Measurements from ENCODE around the gene SIDT1.

Gene SIDT1

DNA sequence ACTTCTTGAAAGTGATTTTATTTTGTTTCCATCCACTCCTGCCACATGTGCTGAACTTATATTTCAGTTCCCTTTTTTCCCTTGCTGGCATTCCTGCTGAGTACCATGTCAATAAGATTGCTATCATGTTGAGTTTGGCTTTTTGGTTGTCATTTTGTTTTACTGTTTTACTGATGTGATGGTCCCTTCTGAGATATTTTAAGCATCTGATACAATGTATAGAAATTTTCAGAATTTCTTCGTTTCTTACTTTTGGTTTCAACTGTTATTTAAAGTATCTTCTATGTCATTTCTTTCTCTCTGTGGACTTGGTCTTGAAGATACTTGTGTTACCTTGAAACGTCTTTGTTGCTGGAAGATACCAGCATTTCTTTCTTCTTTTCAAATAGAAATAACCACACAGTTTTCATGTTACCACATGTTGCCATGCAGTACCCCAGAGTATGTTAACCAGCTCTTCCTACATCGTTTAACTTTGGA, 14.1 kb downstream of the SIDT1 start:
- no peak for FAIRE-seq

DNA sequence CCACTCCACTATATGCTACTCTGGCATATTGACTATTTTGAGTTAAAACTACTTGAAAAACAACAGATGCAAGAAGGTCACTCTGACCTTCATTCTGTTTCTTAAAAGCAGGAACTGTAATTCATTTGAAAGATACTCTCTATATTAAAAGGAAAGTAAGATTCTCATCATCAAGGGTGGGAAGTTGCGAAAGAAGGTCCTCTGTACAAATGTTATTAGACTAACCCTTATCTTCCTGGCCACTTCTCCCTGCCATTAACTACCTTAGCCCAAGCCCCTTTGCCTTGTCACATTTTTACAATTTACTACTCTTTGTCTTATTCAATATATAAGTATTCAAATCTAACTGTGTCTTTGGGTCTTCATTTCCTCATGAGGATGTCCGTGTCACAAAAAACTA, 16.1 kb downstream of the SIDT1 start:
- no peak for FAIRE-seq

DNA sequence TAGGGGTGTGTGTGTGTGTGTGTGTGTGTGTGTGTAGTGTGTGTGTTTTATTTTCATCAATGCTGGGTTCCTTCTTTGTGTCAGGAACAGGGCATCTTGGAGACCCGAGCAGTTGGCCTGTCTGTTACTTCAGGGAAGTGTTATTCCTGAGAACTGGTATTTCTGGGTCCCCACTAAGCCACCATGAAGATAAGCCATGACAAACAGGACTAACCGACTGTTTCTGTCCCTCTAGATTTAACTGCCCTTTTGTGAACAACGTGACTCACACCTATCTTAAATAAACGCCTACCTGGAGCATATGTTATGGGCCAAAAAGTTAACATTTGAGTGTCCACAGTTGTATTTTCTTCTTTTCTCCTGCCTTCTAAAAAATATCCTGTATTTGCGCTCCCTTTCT, 19.5 kb downstream of the SIDT1 start:
- FAIRE-seq, result no peak

DNA sequence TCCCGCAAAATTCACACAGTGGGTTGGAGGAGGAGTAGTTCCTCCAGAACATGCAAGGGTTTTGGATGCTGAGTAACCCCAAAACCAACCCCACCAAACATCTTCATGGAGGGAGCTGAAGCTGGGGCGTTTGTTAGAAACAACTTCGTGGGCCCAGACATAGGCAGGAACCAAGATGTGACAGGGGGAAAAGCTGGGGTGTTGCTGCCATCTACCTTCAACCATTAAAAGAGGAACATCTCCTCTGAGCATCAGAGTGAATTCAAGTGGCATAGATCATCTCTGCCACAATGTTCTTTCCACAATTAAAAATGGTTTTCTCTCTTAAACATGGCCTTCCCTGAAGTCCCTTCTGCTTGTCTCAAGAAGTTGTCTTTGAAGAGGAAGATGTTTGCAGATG, 20.5 kb downstream of the SIDT1 start:
- no peak for FAIRE-seq

DNA sequence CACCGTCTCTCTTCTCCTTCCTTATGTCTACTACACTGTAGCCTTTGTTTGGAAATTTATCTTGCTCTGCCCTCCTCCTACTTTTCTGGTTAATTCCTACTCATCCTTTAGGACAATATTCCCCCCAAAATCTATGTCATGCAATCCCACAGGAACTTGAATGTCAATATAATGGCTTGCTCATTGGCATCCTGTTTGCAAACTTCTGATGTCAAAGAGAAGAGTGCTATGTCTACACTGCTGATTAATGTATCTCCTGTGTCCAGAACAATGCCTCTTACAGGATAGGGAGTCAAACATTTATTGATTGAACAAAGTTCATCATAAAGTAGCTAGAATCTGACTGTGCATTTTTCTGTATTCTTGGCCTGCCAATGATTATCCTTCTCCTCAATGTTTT, 22.8 kb downstream of the SIDT1 start:
- FAIRE-seq, result no peak

DNA sequence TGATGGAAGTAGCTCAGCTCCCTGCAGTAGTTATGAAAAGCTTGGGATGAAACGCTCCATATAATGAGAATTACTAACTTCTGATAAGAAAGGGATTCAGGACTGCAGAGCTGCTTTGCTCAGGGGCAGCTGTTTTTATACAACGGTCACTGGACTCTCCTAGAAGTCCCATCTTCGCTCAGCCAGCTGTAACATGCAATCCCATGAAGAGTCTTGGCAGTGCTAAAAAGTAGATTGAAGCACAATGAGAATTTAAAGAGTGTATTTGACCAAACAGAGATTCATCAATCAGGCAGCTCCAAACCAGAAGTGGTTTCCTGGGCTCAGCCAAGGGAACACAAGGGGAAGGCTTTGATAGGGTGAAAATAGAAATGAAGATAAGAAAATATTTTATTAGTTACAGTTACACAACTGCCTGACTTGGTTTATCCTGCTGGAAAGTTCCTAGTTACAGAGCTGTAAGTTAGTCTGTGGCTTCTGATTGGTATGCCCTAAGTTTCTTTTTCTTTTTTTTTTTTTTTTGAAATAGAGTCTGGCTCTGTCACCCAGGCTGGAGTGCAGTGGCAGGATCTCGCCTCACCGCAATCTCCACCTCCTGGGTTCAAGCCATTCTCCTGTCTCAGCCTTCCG, 24.1 kb downstream of the SIDT1 start:
- FAIRE-seq, result no peak

DNA sequence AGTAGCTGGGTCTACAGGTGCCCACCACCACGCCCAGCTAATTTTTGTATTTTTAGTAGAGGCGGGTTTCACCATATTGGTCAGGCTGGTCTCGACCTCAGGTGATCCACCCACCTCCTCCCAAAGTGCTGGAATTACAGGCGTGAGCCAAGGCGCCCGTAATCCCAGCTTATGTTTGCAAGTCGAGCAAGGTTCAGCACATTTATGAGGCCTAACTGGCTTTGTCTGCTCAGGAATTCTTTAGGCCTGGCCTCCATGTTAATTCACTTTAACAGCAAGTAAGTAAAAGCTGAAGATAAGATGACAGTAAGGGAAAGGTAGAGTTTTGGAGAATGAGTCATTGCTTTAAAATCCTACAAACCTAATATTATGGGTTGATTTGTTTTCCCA, 24.6 kb downstream of the SIDT1 start:
- no peak for FAIRE-seq

DNA sequence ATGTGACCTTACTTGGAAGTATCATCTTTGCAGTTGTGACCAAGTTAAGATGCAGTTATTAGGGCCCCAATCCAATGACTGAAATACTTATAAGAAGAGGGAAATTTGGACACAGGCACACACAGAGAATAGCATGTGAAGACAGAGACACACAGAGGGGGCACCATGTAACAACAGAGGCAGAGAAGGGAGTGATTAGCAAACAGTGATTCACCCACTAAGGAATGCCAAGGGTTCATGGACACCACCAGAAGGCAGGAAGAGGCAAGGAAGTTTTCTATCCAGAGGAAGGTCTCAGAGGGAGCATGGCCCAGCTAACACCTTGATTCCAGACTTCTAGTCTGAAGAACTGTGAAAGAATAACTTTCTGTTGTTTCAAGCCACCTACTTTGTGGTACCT, 25.0 kb downstream of the SIDT1 start:
- FAIRE-seq, result no peak

DNA sequence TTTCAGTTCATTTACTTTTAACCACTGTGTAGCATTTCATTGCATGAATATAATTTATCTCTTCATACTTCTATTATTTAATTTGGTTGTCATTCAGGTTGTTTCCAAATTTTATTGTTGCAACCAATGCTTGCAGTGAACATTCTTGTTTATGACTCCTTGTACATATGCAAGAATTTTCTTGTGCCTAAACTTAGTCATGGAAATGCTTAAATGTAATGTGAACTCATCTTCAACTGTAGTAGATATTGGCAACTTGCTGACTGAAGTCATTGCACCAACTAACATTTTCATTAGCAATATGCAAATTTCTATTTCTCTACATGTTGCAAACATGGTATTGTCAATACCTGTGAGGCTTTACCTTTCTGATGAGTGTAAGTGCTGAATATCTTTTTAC, 26.7 kb downstream of the SIDT1 start:
- FAIRE-seq, result no peak

DNA sequence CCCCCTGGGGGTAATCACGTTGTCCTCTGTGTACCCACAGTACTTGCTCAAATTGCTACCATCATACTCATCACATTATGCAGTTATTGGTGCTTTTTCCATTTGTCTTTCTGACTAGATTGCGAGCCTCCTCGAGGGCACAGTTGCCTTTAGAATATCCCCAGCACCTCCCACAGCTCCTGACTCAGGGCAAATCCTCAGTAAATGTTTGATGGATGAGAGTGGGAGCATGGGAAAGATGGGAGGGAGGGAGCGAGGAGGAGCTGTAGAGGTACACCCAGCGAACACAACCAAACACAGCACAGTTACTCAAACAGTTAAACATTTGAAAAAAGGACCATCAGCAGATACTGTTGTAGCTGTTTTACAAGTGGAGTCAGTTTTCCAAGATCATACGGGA, 27.9 kb downstream of the SIDT1 start:
- no peak for FAIRE-seq

DNA sequence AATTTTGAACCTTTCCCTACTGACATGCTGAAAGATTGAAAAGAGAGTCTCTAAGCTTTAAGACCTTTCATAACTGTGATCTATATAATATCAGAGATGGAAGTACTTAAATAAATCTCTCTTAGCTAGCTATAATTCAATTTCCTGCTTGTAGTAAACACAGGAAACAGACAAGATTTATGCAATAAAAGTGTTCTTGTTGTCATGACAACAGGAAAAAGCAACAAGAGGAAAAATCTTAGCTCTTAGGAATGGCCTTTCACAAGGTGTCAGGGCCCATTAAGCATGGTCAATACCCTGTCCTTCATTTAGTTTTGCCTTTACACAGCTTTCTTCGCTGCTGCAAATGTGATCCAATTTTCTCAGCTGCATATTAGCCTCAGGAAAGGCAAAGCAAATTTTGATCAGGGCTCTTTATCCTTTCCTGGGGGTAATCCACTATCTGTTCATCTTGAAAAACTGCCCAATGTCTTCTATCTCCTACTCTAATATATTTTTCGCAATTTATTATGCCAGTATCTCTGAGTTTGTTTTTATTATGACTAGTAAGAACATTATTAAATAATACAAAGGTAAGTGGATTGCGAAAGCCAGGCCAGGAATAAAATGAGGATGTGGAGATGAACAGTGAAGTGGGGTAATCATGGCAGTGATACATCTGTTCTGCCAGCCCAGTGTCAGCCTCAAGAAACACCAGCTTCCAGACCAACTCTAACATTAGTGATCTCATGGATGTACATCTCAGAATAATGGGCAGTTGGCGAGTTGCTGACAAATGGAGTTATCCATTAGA, 28.7 kb downstream of the SIDT1 start:
- peak; percentile 62 for FAIRE-seq

DNA sequence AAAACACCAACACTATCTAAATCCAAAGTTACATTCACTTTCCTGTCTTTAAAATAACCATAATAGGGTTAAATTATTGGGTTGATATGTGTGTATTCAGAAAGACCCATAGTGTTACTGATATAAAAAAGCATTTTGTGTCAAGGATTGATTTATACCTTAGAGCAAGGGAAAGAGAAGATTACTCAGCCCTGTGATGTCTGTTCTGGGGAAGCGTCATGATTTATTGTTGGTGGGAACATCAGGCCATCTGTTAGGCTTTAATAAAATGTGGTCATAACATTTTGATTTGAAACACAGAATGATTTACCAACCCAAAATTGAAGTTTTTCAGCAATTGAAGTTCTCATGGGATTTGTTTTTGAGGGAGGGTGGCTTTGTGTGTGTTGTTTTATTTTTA, 33.2 kb downstream of the SIDT1 start:
- no peak for FAIRE-seq

DNA sequence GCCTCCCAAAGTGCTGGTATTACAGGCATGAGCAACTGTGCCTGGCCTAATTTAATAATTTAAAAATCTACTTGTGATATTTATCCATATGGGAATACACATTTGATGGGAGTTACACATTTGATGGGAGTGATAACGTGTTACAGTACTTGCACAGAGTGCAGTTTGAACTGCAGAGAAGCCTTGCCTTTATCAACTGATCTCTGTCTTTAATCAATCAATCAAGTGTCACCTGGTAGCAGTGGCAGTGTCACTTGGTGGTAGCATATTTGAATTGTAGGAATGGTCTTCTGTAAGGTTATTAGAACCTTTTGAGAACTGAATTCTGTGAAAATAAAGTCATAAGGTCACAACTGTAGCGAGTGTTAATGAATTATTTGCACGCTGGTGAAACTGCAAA, 37.8 kb downstream of the SIDT1 start:
- FAIRE-seq, result no peak

DNA sequence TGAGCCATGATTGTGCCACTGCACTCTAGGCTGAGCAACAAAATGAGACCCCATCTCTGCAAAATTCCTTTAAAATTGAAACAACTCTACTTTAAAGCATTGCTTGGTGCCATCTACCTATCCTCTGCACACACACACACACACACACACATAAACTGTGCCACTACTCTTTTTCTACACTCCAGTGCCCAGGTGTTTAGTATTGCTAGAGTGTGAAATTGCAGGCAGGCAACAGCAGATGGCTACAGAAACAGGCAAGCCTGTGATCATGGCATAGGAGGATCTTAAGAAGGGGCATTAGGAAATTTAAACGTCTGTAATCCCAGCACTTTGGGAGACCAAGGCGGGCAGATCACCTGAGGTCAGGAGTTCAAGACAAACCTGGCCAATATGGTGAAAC, 39.0 kb downstream of the SIDT1 start:
- FAIRE-seq, result no peak

DNA sequence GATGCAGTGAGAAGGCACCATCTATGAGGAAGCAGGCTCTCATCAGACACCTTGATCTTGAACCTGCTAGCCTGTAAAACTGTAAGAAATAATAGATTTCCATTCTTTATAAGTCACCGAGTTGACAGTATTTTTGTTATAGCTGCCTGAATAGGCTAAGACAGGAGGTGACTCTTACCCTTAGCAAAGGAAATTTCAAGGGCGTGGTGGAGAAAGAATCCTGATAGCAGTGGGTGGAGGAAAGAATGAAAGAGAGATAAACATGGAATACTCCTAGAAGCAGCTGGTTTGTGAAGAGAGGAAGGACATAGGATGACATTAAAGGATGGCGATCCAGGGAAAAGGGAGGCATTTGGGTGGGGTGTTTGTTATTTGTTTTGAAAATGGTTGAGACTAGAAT, 41.4 kb downstream of the SIDT1 start:
- no peak for FAIRE-seq

DNA sequence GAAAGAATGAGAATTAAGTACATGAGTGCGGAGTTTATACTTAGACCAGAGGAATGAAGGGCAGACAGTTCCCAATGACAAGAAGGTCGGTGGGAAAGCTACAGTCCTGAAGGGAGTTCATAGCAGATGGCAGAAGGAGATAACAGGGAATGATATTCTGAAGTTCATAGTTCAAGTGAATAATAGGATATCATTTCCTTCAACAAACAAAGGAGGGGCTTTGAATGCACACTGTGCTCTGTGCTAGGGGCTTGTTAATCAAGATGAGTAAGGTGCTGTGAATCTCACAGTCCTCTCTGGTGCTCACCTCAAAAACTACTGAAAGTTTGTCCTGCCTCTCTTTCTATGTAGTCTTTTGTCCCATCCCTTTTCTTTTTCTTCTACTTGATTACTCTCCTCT, 41.9 kb downstream of the SIDT1 start:
- no peak for FAIRE-seq

DNA sequence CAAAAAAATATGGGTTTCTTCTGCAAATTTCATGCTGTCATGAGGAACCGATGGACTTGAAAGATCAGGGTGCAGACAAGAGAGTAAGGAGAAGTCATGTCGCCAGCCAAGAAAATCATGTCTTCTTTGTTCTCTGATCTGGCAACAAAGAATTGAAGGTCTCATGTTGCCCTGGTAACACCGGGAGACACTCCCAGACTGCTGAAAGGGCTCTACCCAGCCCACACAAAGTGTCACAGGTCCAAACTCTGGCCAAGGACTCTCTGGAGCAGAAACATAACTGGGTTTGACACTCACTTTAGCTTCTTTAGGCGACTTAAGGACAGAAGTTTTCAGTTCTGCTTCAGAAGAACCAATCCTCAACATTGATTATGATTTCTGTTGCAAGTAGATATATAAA, 42.9 kb downstream of the SIDT1 start:
- FAIRE-seq, result no peak

DNA sequence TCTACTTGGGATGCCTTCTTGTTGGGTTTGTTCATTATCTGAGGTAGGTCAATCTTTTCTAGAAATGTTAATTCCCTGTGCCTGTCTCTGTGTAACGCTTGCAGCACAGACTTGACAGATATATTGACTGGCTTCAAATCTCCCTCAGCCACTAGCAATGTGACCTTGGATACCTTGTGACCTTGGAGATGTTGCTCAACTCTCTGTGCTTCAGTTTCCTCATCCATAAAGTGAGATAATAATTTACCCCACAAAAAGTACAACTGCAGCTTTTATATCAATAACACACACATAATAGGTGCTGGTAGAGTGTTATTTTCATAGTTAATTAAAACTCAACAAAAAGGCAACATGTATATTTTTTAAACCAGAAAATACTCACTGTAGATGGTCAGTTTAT, 52.9 kb downstream of the SIDT1 start:
- no peak for FAIRE-seq

DNA sequence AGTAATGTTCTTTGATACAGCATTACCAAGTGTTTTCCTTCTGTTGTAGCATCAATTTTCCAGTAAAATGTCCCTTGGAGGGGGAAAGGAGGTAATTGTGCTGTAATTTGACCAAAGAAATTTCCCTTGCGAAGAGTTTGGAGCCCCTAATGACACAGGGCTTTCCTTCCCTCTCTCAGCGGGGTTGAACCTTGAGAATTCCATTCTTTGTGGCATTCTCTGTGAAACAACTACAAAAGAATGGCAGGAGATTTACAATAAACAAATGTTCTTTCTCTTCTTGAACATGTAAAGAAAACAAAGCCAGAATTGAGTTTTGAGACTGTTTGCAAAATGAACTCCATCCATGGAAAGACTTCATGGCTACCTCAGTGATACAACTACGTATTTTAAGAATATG, 53.4 kb downstream of the SIDT1 start:
- FAIRE-seq, result no peak

DNA sequence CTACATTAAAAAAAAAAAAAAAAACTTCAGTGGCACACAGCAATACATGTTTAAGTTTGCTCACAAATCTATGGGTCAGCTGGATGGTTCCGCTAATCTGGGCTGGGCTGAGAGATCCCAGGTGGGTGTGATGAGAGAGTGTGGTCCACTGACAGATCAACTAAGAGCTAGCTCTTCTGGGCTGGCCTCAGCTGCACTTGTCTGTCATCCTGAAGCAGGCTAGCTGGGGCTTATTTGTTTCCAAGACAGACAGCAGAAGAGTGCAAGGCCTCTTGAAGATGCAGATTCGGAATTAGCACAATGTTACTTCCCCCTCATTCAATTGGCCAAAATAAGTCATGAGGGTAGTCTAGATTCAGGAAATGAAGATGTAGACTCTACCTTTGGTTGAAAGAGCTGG, 56.5 kb downstream of the SIDT1 start:
- FAIRE-seq, result no peak

DNA sequence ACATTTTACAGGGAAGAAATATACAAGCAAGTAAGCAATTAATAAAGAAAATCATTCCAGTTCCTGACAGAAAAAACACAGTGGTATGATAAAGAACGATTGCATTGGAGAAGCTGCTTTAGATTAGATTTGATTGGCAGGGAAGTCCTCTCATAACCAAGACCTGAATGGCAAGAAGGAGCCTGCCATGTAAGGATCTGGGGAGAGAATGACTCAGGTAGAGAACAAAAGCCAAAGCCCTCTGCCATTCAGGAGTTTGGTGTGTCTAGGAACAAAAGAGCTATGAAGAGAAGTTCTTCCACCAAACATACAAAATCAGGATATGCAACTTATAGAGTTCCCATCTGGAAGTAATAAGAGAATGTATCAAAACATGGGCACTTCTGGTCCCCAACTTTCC, 57.6 kb downstream of the SIDT1 start:
- no peak for FAIRE-seq

DNA sequence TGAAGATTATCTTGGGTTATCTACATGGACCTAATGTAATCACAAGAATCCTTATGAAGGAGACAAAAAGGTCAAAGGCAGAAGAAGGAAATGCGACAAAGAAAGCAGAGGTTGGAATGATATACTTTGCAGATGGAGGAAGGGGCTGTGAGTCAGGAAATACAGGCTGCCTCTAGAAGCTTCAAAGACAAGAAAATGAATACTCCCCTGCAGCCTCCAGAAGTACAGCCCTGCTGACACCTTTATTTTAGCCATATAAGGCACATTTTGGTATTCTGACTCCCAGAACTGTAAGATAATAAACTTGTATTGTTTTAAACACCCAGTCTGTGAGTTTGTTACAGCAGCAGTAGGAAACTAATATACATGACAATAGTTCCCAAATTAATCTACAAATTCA, 58.6 kb downstream of the SIDT1 start:
- FAIRE-seq, result no peak

DNA sequence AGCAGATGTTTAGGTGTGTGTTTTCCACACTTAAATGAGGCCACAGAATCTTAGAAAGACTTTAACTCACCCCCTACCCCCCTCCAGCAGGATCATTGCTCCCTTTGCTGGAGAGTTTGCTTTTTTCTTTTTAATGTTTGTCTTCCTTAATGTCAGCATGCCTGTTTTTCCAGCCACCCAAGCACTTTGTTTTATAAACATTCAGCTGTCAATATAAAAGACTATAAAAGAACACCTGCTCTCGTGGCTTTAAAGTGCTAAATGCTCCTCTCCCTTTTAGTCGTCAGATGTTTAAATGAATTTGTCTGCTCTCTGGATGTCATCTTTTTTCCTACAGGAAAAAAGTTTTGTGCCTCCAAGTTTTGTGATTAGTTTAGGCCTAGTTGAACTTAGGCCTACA, 61.7 kb downstream of the SIDT1 start:
- no peak for FAIRE-seq

DNA sequence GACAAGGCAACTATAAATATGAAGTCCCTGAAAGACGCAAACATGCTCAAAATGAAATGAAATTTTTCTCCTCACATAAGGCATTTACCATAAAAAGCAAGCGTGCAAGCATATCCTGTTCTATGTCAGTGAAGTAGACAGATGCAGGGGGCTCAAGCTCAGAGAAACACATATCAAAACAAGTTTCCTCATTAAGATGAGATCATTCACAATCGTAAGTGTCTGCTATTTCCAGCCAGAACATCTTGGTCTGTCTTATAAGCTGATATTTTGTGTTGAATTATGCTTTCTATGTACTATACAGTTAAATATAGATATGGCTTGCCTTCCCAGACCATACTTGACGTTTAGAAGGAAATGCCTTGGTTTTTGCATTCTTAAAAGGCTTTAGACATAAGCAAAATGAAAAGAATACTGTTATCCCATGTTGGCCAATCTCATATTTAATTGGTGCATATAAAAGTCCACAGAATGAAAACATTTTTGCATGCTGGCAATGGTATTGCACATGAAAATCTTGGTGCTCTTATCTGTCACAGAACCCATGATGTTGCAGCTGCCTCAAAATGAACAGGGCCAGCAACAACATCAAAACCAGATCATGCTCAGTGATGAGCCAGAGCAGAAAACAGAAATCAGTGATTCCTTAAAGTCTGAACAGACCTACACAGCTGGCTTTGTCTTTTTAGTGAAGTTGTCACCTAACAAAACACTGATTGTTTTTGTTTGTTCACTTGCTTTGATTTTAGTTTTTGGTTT, 65.4 kb downstream of the SIDT1 start:
- FAIRE-seq, result no peak
